ENCODE measurements around the gene STARD3.

STARD3 gene

GRCh38 chr17:39598047-39598481 lies 38.9 kb upstream of the STARD3 start:
- no peak for DNase-seq (ENCODE audit: insufficient read length, low spot score)
- TF ChIP-seq SPI1 (IDR thresholded peaks at IDR 0.05; ENCODE audit: low read depth, low read length), result no peak
- TF ChIP-seq POU2F2 (IDR thresholded peaks at IDR 0.05; ENCODE audit: low read depth, low read length), result no peak
- TF ChIP-seq PAX5 (IDR thresholded peaks at IDR 0.05; ENCODE audit: insufficient read depth, low read length, severe bottlenecking), result no peak
- no peak for TF ChIP-seq POLR2A (IDR thresholded peaks at IDR 0.05; ENCODE audit: low read depth, low read length)
- TF ChIP-seq TAF1 (IDR thresholded peaks at IDR 0.05; ENCODE audit: low read depth, low read length), result no peak
- TF ChIP-seq POLR2AphosphoS5 (IDR thresholded peaks at IDR 0.05; ENCODE audit: low read depth, low read length), result no peak

GRCh38 chr17:39598630-39599003 lies 38.3 kb upstream of the STARD3 start:
- FAIRE-seq, result no peak
- DNase-seq (ENCODE audit: insufficient read length, low spot score), result no peak
- no peak for TF ChIP-seq PAX5 (IDR thresholded peaks at IDR 0.05; ENCODE audit: insufficient read depth, low read length, severe bottlenecking)
- TF ChIP-seq POLR2AphosphoS5 (IDR thresholded peaks at IDR 0.05; ENCODE audit: low read depth, low read length), result no peak
- no peak for TF ChIP-seq POLR2A (IDR thresholded peaks at IDR 0.05; ENCODE audit: low read depth, low read length)
- no peak for TF ChIP-seq TAF1 (IDR thresholded peaks at IDR 0.05; ENCODE audit: low read depth, low read length)

More at GRCh38 chr17:39598047-39598481, 38.9 kb upstream of the STARD3 start:
- no peak for FAIRE-seq

GRCh38 chr17:39599004-39599664 lies 37.8 kb upstream of the STARD3 start:
- DNase-seq (ENCODE audit: insufficient read length, low spot score) (no peak), FAIRE-seq (no peak)
- TF ChIP-seq PAX5 (IDR thresholded peaks at IDR 0.05; ENCODE audit: insufficient read depth, low read length, severe bottlenecking) (no peak), POU2F2 (IDR thresholded peaks at IDR 0.05; ENCODE audit: low read depth, low read length) (no peak), POLR2AphosphoS5 (IDR thresholded peaks at IDR 0.05; ENCODE audit: low read depth, low read length) (no peak), POLR2A (IDR thresholded peaks at IDR 0.05; ENCODE audit: low read depth, low read length) (no peak), SPI1 (IDR thresholded peaks at IDR 0.05; ENCODE audit: low read depth, low read length) (no peak), TAF1 (IDR thresholded peaks at IDR 0.05; ENCODE audit: low read depth, low read length) (no peak)

DNA sequence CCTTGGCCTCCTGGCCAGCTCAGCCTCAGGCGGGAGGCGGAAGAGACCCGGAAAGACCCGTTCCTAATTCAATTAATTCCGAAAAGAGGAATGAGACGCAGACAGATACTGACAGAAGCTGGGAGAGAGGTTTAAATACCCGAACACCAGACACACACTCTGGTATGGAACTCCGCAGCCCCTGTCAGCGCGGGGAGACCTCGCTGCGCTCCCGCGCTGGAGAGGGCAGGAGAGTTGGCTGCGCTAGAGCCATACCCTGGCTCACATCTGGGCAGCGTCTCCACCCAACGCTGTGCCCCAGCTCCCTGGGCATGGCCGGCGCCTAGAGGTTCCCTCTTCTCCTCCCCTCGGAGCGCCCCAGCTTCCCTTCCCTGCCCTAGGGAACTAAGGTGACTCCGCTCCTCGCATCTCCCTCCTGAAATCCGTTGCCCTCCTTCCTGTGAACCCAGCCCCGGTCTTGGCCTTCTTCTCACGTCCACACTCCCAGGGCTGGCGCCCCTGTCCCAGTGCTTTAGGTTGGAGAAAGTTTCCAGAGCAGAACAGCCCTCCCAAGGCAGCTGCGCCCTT lies 37.2 kb upstream of the STARD3 start:
- DNase-seq (ENCODE audit: insufficient read length, low spot score) (no peak), FAIRE-seq (no peak)
- TF ChIP-seq POLR2A (IDR thresholded peaks at IDR 0.05; ENCODE audit: low read depth, low read length) (no peak), POU2F2 (IDR thresholded peaks at IDR 0.05; ENCODE audit: low read depth, low read length) (no peak), TAF1 (IDR thresholded peaks at IDR 0.05; ENCODE audit: low read depth, low read length) (no peak), PAX5 (IDR thresholded peaks at IDR 0.05; ENCODE audit: insufficient read depth, low read length, severe bottlenecking) (no peak)

DNA sequence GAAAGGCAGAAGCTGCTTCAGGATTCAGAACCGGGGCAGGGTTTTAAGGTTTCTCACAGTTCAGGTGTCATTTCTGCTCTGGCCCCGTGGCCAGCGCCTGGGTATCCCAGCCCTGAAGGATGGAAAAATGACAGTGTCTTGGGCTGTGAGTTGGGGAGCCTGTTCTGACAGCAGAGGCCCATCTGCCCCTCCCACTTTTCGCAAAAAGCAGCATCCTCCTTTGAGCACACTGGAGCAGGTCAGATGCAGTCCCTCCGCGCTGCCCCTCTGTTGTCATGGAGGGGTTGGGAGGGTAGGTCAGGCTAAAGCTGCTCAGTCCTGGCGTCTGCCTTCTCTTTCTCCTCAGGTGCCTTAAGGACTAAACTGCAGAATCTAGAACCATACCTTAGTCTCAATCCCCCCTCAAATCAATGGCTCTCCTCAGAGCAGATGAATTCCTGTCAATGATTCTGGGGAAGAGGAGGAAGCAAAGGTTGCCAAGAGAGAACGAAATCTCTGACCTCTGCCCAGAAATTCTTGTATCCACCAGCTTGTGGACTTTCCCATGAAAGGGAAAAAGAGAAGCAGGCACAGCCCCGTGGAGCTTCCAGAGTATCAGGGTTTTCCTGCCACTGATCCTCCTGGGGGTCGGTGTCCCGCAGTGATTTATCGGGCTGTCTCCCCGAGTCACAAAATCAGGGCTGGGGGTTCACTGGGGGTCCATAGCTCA lies 36.5 kb upstream of the STARD3 start:
- TF ChIP-seq SPI1 (IDR thresholded peaks at IDR 0.05; ENCODE audit: low read depth, low read length) (no peak), POLR2AphosphoS5 (IDR thresholded peaks at IDR 0.05; ENCODE audit: low read depth, low read length) (no peak), TAF1 (IDR thresholded peaks at IDR 0.05; ENCODE audit: low read depth, low read length) (no peak), PAX5 (IDR thresholded peaks at IDR 0.05; ENCODE audit: insufficient read depth, low read length, severe bottlenecking) (no peak), POU2F2 (IDR thresholded peaks at IDR 0.05; ENCODE audit: low read depth, low read length) (no peak), POLR2A (IDR thresholded peaks at IDR 0.05; ENCODE audit: low read depth, low read length) (no peak)
- DNase-seq (ENCODE audit: insufficient read length, low spot score) (no peak), FAIRE-seq (no peak)

DNA sequence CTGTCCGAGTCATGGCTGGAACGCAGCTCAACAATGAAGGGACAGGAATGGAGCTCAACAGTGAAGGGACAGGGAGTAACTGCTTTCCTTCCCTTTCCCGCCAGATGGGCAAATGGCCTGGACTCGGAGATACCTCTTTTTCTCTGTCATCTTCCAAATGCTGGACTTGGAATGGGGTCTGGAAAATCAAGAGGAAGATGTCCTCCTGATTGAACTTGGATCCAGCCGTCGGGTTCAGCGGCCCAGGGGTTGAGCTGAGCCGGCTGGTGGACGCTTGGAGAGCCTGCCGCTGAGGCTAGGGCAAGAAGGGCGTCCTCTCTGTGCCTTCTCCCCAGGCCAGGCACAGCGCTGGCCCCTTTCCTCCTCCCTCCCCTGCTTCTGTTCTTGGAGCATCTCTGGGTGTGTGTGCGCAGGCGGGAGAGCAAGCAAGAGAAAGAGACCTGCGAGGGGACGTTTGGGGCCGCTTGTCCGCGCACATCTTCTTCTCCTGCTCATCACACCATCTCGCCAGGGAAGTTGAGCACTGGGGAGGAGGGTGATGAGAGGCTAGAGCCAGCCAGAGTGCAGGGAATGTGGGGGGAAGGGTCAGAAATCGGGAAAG lies 35.8 kb upstream of the STARD3 start:
- FAIRE-seq (no peak), DNase-seq (ENCODE audit: insufficient read length, low spot score) (no peak)
- no peak for TF ChIP-seq TAF1 (IDR thresholded peaks at IDR 0.05; ENCODE audit: low read depth, low read length)
- no peak for TF ChIP-seq POLR2AphosphoS5 (IDR thresholded peaks at IDR 0.05; ENCODE audit: low read depth, low read length)
- TF ChIP-seq SPI1 (IDR thresholded peaks at IDR 0.05; ENCODE audit: low read depth, low read length), result no peak
- no peak for TF ChIP-seq PAX5 (IDR thresholded peaks at IDR 0.05; ENCODE audit: insufficient read depth, low read length, severe bottlenecking)
- TF ChIP-seq POU2F2 (IDR thresholded peaks at IDR 0.05; ENCODE audit: low read depth, low read length), result no peak
- no peak for TF ChIP-seq POLR2A (IDR thresholded peaks at IDR 0.05; ENCODE audit: low read depth, low read length)

- TF ChIP-seq POLR2AphosphoS5 (IDR thresholded peaks at IDR 0.05; ENCODE audit: low read depth, low read length) (no peak), PAX5 (IDR thresholded peaks at IDR 0.05; ENCODE audit: insufficient read depth, low read length, severe bottlenecking) (no peak), SPI1 (IDR thresholded peaks at IDR 0.05; ENCODE audit: low read depth, low read length) (no peak), POLR2A (IDR thresholded peaks at IDR 0.05; ENCODE audit: low read depth, low read length) (no peak), POU2F2 (IDR thresholded peaks at IDR 0.05; ENCODE audit: low read depth, low read length) (no peak), TAF1 (IDR thresholded peaks at IDR 0.05; ENCODE audit: low read depth, low read length) (no peak)
- DNase-seq (ENCODE audit: insufficient read length, low spot score), result no peak
- FAIRE-seq, result no peak
These were observed 35.0 kb upstream of the STARD3 start for GRCh38 chr17:39601758-39602532.

GRCh38 chr17:39602533-39603303 lies 34.2 kb upstream of the STARD3 start:
- FAIRE-seq (no peak), DNase-seq (ENCODE audit: insufficient read length, low spot score) (no peak)
- TF ChIP-seq POLR2AphosphoS5 (IDR thresholded peaks at IDR 0.05; ENCODE audit: low read depth, low read length) (no peak), POLR2A (IDR thresholded peaks at IDR 0.05; ENCODE audit: low read depth, low read length) (no peak), TAF1 (IDR thresholded peaks at IDR 0.05; ENCODE audit: low read depth, low read length) (no peak), SPI1 (IDR thresholded peaks at IDR 0.05; ENCODE audit: low read depth, low read length) (no peak), PAX5 (IDR thresholded peaks at IDR 0.05; ENCODE audit: insufficient read depth, low read length, severe bottlenecking) (no peak), POU2F2 (IDR thresholded peaks at IDR 0.05; ENCODE audit: low read depth, low read length) (no peak)
